ENCODE measurements around the gene COMT. TPM values are rescaled to one million over a fixed set of nuclear protein-coding genes. Genes with fewer than 3 reads are reported as not detected.

Gene COMT
- total RNA-seq, 1 experiment from 2014 or later: 196 TPM

DNA sequence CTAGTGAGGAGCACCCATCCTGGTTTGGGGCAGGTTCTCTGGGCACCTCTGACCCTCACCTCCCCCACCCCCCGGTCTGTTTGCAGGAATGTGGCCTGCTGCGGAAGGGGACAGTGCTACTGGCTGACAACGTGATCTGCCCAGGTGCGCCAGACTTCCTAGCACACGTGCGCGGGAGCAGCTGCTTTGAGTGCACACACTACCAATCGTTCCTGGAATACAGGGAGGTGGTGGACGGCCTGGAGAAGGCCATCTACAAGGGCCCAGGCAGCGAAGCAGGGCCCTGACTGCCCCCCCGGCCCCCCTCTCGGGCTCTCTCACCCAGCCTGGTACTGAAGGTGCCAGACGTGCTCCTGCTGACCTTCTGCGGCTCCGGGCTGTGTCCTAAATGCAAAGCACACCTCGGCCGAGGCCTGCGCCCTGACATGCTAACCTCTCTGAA, 26.9 kb downstream of the COMT start:
- POLR2A ChIA-PET: interaction anchor here (1.3 kb wide), 1 partner anchor 9 kb away, joined by 3 read pairs; no protein-coding TSS in a partner anchor
- intact Hi-C loops (cut with micrococcal nuclease): no loop called here
- TF ChIP-seq, protein P1, sequence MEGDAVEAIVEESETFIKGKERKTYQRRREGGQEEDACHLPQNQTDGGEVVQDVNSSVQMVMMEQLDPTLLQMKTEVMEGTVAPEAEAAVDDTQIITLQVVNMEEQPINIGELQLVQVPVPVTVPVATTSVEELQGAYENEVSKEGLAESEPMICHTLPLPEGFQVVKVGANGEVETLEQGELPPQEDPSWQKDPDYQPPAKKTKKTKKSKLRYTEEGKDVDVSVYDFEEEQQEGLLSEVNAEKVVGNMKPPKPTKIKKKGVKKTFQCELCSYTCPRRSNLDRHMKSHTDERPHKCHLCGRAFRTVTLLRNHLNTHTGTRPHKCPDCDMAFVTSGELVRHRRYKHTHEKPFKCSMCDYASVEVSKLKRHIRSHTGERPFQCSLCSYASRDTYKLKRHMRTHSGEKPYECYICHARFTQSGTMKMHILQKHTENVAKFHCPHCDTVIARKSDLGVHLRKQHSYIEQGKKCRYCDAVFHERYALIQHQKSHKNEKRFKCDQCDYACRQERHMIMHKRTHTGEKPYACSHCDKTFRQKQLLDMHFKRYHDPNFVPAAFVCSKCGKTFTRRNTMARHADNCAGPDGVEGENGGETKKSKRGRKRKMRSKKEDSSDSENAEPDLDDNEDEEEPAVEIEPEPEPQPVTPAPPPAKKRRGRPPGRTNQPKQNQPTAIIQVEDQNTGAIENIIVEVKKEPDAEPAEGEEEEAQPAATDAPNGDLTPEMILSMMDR (IDR thresholded peaks at IDR 0.05; ENCODE audit: unreplicated experiment): no peak
- BruUV-seq (replicated peaks): no TSS peak
- CTCF ChIA-PET: interaction anchor here (1.1 kb wide), 1 partner anchor 20 kb away, joined by 5 read pairs; no protein-coding TSS in a partner anchor
- no peak for DNase-seq (ENCODE audit: unreplicated experiment)
- Mint-ChIP-seq H3K9me3 (ENCODE audit: unreplicated experiment) (no peaks in the 10 kb centered on the region), H3K36me3 (ENCODE audit: insufficient read depth, unreplicated experiment) (peaks cover 14% of the 10 kb centered on the region), H3K27ac (ENCODE audit: low read depth, unreplicated experiment) (no peak overlapping the region), H3K4me3 (ENCODE audit: unreplicated experiment) (no peak overlapping the region), H3K27me3 (ENCODE audit: insufficient read depth, unreplicated experiment) (no peaks in the 10 kb centered on the region), H3K4me1 (ENCODE audit: insufficient read depth, unreplicated experiment) (no peaks in the 10 kb centered on the region)

DNA sequence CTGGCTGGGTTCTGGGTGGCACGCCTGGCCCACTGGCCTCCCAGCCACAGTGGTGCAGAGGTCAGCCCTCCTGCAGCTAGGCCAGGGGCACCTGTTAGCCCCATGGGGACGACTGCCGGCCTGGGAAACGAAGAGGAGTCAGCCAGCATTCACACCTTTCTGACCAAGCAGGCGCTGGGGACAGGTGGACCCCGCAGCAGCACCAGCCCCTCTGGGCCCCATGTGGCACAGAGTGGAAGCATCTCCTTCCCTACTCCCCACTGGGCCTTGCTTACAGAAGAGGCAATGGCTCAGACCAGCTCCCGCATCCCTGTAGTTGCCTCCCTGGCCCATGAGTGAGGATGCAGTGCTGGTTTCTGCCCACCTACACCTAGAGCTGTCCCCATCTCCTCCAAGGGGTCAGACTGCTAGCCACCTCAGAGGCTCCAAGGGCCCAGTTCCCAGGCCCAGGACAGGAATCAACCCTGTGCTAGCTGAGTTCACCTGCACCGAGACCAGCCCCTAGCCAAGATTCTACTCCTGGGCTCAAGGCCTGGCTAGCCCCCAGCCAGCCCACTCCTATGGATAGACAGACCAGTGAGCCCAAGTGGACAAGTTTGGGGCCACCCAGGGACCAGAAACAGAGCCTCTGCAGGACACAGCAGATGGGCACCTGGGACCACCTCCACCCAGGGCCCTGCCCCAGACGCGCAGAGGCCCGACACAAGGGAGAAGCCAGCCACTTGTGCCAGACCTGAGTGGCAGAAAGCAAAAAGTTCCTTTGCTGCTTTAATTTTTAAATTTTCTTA, 27.8 kb downstream of the COMT start:
- Mint-ChIP-seq H3K9me3 (ENCODE audit: unreplicated experiment) (no peaks in the 10 kb centered on the region), H3K4me3 (ENCODE audit: unreplicated experiment) (no peak overlapping the region), H3K27me3 (ENCODE audit: insufficient read depth, unreplicated experiment) (no peaks in the 10 kb centered on the region), H3K36me3 (ENCODE audit: insufficient read depth, unreplicated experiment) (peaks cover 19% of the 10 kb centered on the region), H3K27ac (ENCODE audit: low read depth, unreplicated experiment) (no peak overlapping the region), H3K4me1 (ENCODE audit: insufficient read depth, unreplicated experiment) (no peaks in the 10 kb centered on the region)
- TF ChIP-seq, protein P1 (IDR thresholded peaks at IDR 0.05; ENCODE audit: unreplicated experiment): no peak
- BruUV-seq (replicated peaks): no TSS peak
- intact Hi-C loops (cut with micrococcal nuclease): no loop called here
- ChIA-PET CTCF (interaction anchor here (1.1 to 1.2 kb wide), 3 partner anchors 14 to 53 kb away, joined by 3 to 5 read pairs (median 3); no protein-coding TSS in a partner anchor), POLR2A (interaction anchor here (1.3 kb wide), 1 partner anchor 10 kb away, joined by 3 read pairs; no protein-coding TSS in a partner anchor)
- no peak for DNase-seq (ENCODE audit: unreplicated experiment)

DNA sequence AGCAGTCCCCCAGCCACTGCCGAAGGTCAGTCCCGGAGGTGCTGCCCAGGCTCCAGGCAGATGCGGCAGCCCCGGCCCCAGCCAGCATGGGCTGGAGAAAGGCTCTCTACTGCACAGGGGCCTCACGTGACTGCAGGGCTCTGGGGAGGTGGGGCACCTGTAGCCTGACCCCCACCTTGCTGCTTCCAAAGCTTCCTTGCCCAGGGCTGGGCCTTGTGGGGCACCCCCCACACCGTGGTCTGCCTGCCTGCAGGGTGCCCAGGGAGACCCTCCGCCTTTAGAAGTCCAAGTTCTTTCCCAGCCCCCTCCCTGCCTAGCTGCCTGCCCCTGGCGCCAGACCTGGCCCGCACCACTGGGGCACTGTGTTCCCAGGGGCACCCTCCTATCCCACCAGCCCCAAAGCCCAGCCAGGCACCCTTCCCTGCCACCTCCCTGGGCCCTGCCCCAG, 28.5 kb downstream of the COMT start:
- H3K36me3 Mint-ChIP-seq (ENCODE audit: insufficient read depth, unreplicated experiment): peaks cover 15% of the 10 kb centered on the region
- no peak overlapping the region for H3K4me3 Mint-ChIP-seq (ENCODE audit: unreplicated experiment)
- H3K27ac Mint-ChIP-seq (ENCODE audit: low read depth, unreplicated experiment): no peak overlapping the region
- CTCF ChIA-PET: interaction anchor here (0.6 to 1.4 kb wide), 9 partner anchors 14 to 653 kb away, joined by 3 to 5 read pairs (median 3); no protein-coding TSS in a partner anchor
- no peaks in the 10 kb centered on the region for H3K9me3 Mint-ChIP-seq (ENCODE audit: unreplicated experiment)
- TF ChIP-seq, protein P1 (IDR thresholded peaks at IDR 0.05; ENCODE audit: unreplicated experiment): no peak
- intact Hi-C loops (cut with micrococcal nuclease): loop anchor here (1.0 to 10.0 kb wide), 3 partner anchors 58 to 145 kb away; partner anchors contain the start of genes RANBP1 and TRMT2A
- no peaks in the 10 kb centered on the region for H3K27me3 Mint-ChIP-seq (ENCODE audit: insufficient read depth, unreplicated experiment)
- BruUV-seq (replicated peaks): no TSS peak
- no peak for DNase-seq (ENCODE audit: unreplicated experiment)
- peaks cover 1% of the 10 kb centered on the region for H3K4me1 Mint-ChIP-seq (ENCODE audit: insufficient read depth, unreplicated experiment)
- POLR2A ChIA-PET: interaction anchor here (1.0 kb wide), 1 partner anchor 147 kb away, joined by 3 read pairs; the partner anchor contains the start of gene TRMT2A

All from MCF 10A (cell line).